Measurements from ENCODE around the gene HSPBP1.

- TF ChIP-seq CTCF (IDR thresholded peaks at IDR 0.05) (no peak), USF2 (CRISPR knock-in tag; IDR thresholded peaks at IDR 0.05) (no peak), TCF7 (CRISPR knock-in tag; IDR thresholded peaks at IDR 0.05; ENCODE audit: low read depth) (no peak), ZNF138 (CRISPR knock-in tag; conservative IDR thresholded peaks at IDR 0.05) (no peak), OVOL2 (CRISPR knock-in tag; IDR thresholded peaks at IDR 0.05; ENCODE audit: borderline replicate concordance) (no peak), E2F4 (CRISPR knock-in tag; IDR thresholded peaks at IDR 0.05; ENCODE audit: borderline replicate concordance, low read depth) (no peak), CREM (CRISPR knock-in tag; IDR thresholded peaks at IDR 0.05) (no peak), PRDM15 (CRISPR knock-in tag; IDR thresholded peaks at IDR 0.05) (no peak), MAX (CRISPR knock-in tag; IDR thresholded peaks at IDR 0.05) (no peak), SP1 (CRISPR knock-in tag; conservative IDR thresholded peaks at IDR 0.05) (no peak), NR3C1 (CRISPR knock-in tag; conservative IDR thresholded peaks at IDR 0.05; ENCODE audit: low read depth) (no peak), JUN (CRISPR knock-in tag; IDR thresholded peaks at IDR 0.05) (no peak), ZNF121 (CRISPR knock-in tag; IDR thresholded peaks at IDR 0.05) (no peak)
Observed at GRCh38 chr19:55262359-55262758, 17.6 kb downstream of the HSPBP1 start.
